SK-N-MC (cell line): Measurements from ENCODE around the gene ATG13.

Experiments used
- EZH2 ChIP-seq: fragments of 200-600 bp; sonication (generic); IDR thresholded peaks from one replicate; pipeline ENCODE4 v1.6.1; 2017; ENCODE audit warnings: antibody characterized with exemption
- POLR2AphosphoS5 ChIP-seq: IDR thresholded peaks from 2 replicates; pipeline ENCODE4 v1.6.1; 2012; ENCODE audit warnings: mild to moderate bottlenecking, low read depth, low read length, borderline replicate concordance

DNA sequence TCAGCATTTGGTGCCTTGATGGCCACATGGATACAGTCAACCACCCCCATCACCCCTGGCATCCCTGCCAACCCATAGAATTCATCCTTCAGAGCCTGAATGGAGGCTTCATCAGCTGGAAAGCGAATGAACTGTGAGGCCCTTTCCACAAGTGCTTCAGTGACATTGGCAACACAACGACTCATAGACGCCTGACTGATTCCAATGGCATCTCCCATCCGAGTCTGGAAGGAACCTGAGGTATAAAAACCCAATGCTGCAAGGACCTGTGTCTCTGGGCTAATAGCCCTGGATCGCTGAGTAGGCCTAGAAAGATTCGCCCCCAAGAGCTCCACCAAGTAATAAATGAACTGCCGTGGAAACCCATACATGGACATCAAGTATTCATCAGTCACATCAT lies 1.6 kb upstream of the ATG13 start:
- TF ChIP-seq POLR2AphosphoS5 (no peak), EZH2 (no peak)
